H1 (cell line): ENCODE data around the gene SEC24C.

Experiments
- CTCF ChIP-seq, 3 experiments: IDR thresholded peaks; 1 replicate in 2 of 3; 2 replicates in 1 of 3; pipeline versions ENCODE4 v1.5.1 to v1.6.1; 2011; ENCODE audit warnings: low read length in 3 of 3, mild to moderate bottlenecking in 3 of 3, inconsistent platforms in 2 of 3, low read depth in 1 of 3, moderate library complexity in 1 of 3; ENCODE audit not compliant: insufficient read depth in 1 of 3; ENCODE audit errors: control extremely low read depth in 1 of 3
- EP300 ChIP-seq, 2 experiments: IDR thresholded peaks; 1 replicate in 1 of 2; 2 replicates in 1 of 2; pipeline ENCODE4 v1.6.1; 2011 to 2012; ENCODE audit warnings: low read depth in 2 of 2, low read length in 2 of 2, mild to moderate bottlenecking in 2 of 2, borderline replicate concordance in 1 of 2, inconsistent platforms in 1 of 2, moderate library complexity in 1 of 2
- FOSL1 ChIP-seq: IDR thresholded peaks from 2 replicates; pipeline ENCODE4 v1.6.1; 2011; ENCODE audit warnings: mild to moderate bottlenecking, low read depth, low read length, moderate library complexity; ENCODE audit not compliant: insufficient read depth
- RAD21 ChIP-seq, 2 experiments: IDR thresholded peaks in 1 of 2; conservative IDR thresholded peaks in 1 of 2; 2 replicates each; pipeline ENCODE4 v1.6.1; 2011; ENCODE audit warnings: low read depth in 2 of 2, low read length in 2 of 2, improper control_type of control experiment in 1 of 2, inconsistent platforms in 1 of 2, mild to moderate bottlenecking in 1 of 2, moderate library complexity in 1 of 2
- USF2 ChIP-seq: IDR thresholded peaks from 2 replicates; pipeline ENCODE4 v1.6.1; 2011; ENCODE audit warnings: low read length, improper control_type of control experiment
- TF ChIP-seq, protein P1 (sequence below): IDR thresholded peaks from 2 replicates; pipeline ENCODE4 v1.6.1; 2012; ENCODE audit warnings: inconsistent platforms

DNA sequence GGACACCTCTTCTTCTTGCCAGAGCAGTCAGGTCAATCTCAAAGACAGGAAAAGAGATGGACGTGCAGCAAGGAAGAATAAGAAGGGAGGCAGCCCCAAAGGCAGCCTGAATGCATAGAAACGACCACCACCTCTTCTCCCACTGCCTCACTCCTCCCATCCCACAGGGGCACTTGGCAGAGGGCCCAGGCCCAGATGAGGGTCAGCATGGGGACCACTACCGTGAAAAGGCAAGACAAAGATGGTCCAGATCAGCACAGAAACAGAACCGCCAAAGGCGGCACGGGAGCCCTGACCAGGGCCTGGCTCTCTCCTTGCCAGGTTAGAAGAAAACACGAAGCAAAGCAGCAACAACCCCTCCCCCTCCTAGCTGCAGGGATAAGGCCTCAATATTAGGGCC lies 69.2 kb downstream of the SEC24C start:
- TF ChIP-seq FOSL1 (no peak), USF2 (no peak), CTCF (IDR thresholded peaks at IDR 0.05; ENCODE audit: control extremely low read depth in 1 of 3, insufficient read depth in 1 of 3, low read depth in 1 of 3, low read length in 3 of 3) (no peak), EP300 (IDR thresholded peaks at IDR 0.05; ENCODE audit: borderline replicate concordance in 1 of 2, low read depth in 2 of 2, low read length in 2 of 2) (no peak), RAD21 (IDR thresholded peaks at IDR 0.05 in 1 of 2, conservative IDR thresholded peaks at IDR 0.05 in 1 of 2; ENCODE audit: low read depth in 2 of 2, low read length in 2 of 2) (no peak)
- TF ChIP-seq, protein P1, sequence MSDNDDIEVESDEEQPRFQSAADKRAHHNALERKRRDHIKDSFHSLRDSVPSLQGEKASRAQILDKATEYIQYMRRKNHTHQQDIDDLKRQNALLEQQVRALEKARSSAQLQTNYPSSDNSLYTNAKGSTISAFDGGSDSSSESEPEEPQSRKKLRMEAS: no peak
